ENCODE measurements around the gene COQ4. TPM values are rescaled to one million over a fixed set of nuclear protein-coding genes. Genes with fewer than 3 reads are reported as not detected.
A peak's percentile ranks its signal among the peaks of the same experiment; 100 is the strongest.

Gene COQ4
- total RNA-seq, 1 experiment from 2014 or later: 28.1 TPM

- intact Hi-C loops (cut with micrococcal nuclease): loop anchor here (5.0 kb wide), 2 partner anchors 50 to 65 kb away; no protein-coding TSS in a partner anchor
- Histone ChIP-seq H3K9me2 (replicated peaks; ENCODE audit: low read length) (no peaks in the 10 kb centered on the region), H3K9ac (ENCODE audit: low read length) (peak overlapping the region; percentile 59; the same call in 1 of the 2 replicates), H3K4me3 (ENCODE audit: low read length) (peak overlapping the region; percentile 64), H3K36me3 (ENCODE audit: low read depth, low read length) (no peaks in the 10 kb centered on the region), H3K27me3 (ENCODE audit: low read length) (no peaks in the 10 kb centered on the region), H3K27ac (ENCODE audit: low read length) (no peak overlapping the region), H4K20me1 (ENCODE audit: low read length) (no peaks in the 10 kb centered on the region), H3K4me1 (ENCODE audit: insufficient read depth, low read length) (peaks cover 12% of the 10 kb centered on the region), H3K79me2 (ENCODE audit: low read length) (no peaks in the 10 kb centered on the region), H3F3A (ENCODE audit: low read length, unreplicated experiment) (no peaks in the 10 kb centered on the region), H3K9me3 (ENCODE audit: low read length) (no peaks in the 10 kb centered on the region), H2AFZ (ENCODE audit: low read length) (peak overlapping the region; percentile 95), H3K4me2 (ENCODE audit: low read length) (peak overlapping the region; percentile 95)
- BruUV-seq (replicated peaks): no TSS peak
- DNase-seq: peak; percentile 79
- TF ChIP-seq EZH2phosphoT487 (IDR thresholded peaks at IDR 0.05; ENCODE audit: borderline replicate concordance, low read length) (no peak), CTCF (conservative IDR thresholded peaks at IDR 0.05; ENCODE audit: low read depth, low read length) (peak; percentile 80), EZH2 (IDR thresholded peaks at IDR 0.05; ENCODE audit: low read length, unreplicated experiment) (no peak)
- ChIA-PET POLR2A (ENCODE audit: unreplicated experiment) (no interaction called here), CTCF (interaction anchor here (1.0 to 1.5 kb wide), 4 partner anchors 9 to 67 kb away, joined by 6 to 10 read pairs (median 7); partner anchors contain the start of gene URM1)
- ATAC-seq: peak; percentile 89
These were observed 39.5 kb downstream of the COQ4 start for GRCh38 chr9:128361986-128362646.

- H4K20me1 ChIP-seq (ENCODE audit: low read length): no peaks in the 10 kb centered on the region
- intact Hi-C loops (cut with micrococcal nuclease): loop anchor here (5.0 kb wide), 2 partner anchors 50 to 65 kb away; no protein-coding TSS in a partner anchor
- ATAC-seq (no peak), DNase-seq (no peak)
- H2AFZ ChIP-seq (ENCODE audit: low read length): no peak overlapping the region
- TF ChIP-seq EZH2phosphoT487 (IDR thresholded peaks at IDR 0.05; ENCODE audit: borderline replicate concordance, low read length): no peak
- TF ChIP-seq EZH2 (IDR thresholded peaks at IDR 0.05; ENCODE audit: low read length, unreplicated experiment): no peak
- TF ChIP-seq CTCF (conservative IDR thresholded peaks at IDR 0.05; ENCODE audit: low read depth, low read length): no peak
- H3K27ac ChIP-seq (ENCODE audit: low read length): no peak overlapping the region
- ChIA-PET POLR2A (ENCODE audit: unreplicated experiment) (no interaction called here), CTCF (interaction anchor here (1.0 to 1.5 kb wide), 4 partner anchors 9 to 67 kb away, joined by 6 to 10 read pairs (median 7); partner anchors contain the start of gene URM1)
- peaks cover 12% of the 10 kb centered on the region for H3K4me1 ChIP-seq (ENCODE audit: insufficient read depth, low read length)
- no peaks in the 10 kb centered on the region for H3K9me3 ChIP-seq (ENCODE audit: low read length)
- no peaks in the 10 kb centered on the region for H3K27me3 ChIP-seq (ENCODE audit: low read length)
- no peaks in the 10 kb centered on the region for H3K36me3 ChIP-seq (ENCODE audit: low read depth, low read length)
- no peak overlapping the region for H3K4me2 ChIP-seq (ENCODE audit: low read length)
- H3F3A ChIP-seq (ENCODE audit: low read length, unreplicated experiment): no peaks in the 10 kb centered on the region
- no peaks in the 10 kb centered on the region for H3K9me2 ChIP-seq (replicated peaks; ENCODE audit: low read length)
- no TSS peak for BruUV-seq (replicated peaks)
- H3K79me2 ChIP-seq (ENCODE audit: low read length): no peaks in the 10 kb centered on the region
- H3K4me3 ChIP-seq (ENCODE audit: low read length): no peak overlapping the region
- H3K9ac ChIP-seq (ENCODE audit: low read length): no peak overlapping the region
These were observed 40.1 kb downstream of the COQ4 start for GRCh38 chr9:128362774-128363173.

GRCh38 chr9:128365525-128365924, 42.9 kb downstream of the COQ4 start:
- Histone ChIP-seq H3K27ac (ENCODE audit: low read length) (no peak overlapping the region), H3K4me2 (ENCODE audit: low read length) (no peak overlapping the region), H3K9ac (ENCODE audit: low read length) (no peak overlapping the region), H3K27me3 (ENCODE audit: low read length) (no peaks in the 10 kb centered on the region), H3K4me3 (ENCODE audit: low read length) (no peak overlapping the region), H3K36me3 (ENCODE audit: low read depth, low read length) (no peaks in the 10 kb centered on the region), H4K20me1 (ENCODE audit: low read length) (no peaks in the 10 kb centered on the region), H3K4me1 (ENCODE audit: insufficient read depth, low read length) (peaks cover 16% of the 10 kb centered on the region), H3K9me2 (replicated peaks; ENCODE audit: low read length) (no peaks in the 10 kb centered on the region), H3K9me3 (ENCODE audit: low read length) (no peaks in the 10 kb centered on the region), H3K79me2 (ENCODE audit: low read length) (no peaks in the 10 kb centered on the region), H3F3A (ENCODE audit: low read length, unreplicated experiment) (no peaks in the 10 kb centered on the region), H2AFZ (ENCODE audit: low read length) (no peak overlapping the region)
- no peak for DNase-seq
- ChIA-PET POLR2A (ENCODE audit: unreplicated experiment) (no interaction called here), CTCF (no interaction called here)
- TF ChIP-seq EZH2phosphoT487 (IDR thresholded peaks at IDR 0.05; ENCODE audit: borderline replicate concordance, low read length) (no peak), EZH2 (IDR thresholded peaks at IDR 0.05; ENCODE audit: low read length, unreplicated experiment) (no peak), CTCF (conservative IDR thresholded peaks at IDR 0.05; ENCODE audit: low read depth, low read length) (no peak)
- intact Hi-C loops (cut with micrococcal nuclease): no loop called here
- BruUV-seq (replicated peaks): no TSS peak
- ATAC-seq: no peak

Data from PC-3 (cell line).